Keratinocyte (primary cell): ENCODE measurements around the gene CHIT1.

ENCODE experiments used
- CTCF ChIP-seq, 3 experiments: IDR thresholded peaks in 1 of 3; conservative IDR thresholded peaks in 1 of 3; optimal IDR thresholded peaks in 1 of 3; 2 replicates in 2 of 3; 3 replicates in 1 of 3; pipeline versions ENCODE3 to v1.5.1; 2011; ENCODE audit warnings: low read length in 3 of 3, mild to moderate bottlenecking in 3 of 3, moderate library complexity in 2 of 3, control low read depth in 1 of 3, inconsistent platforms in 1 of 3; ENCODE audit not compliant: insufficient read depth in 2 of 3; ENCODE audit errors: extremely low read depth in 1 of 3
- EZH2 ChIP-seq: IDR thresholded peaks from one replicate; pipeline ENCODE4 v1.6.1; 2012; ENCODE audit warnings: inconsistent platforms, mild to moderate bottlenecking, low read length, moderate library complexity

- TF ChIP-seq CTCF (optimal IDR thresholded peaks at IDR 0.05 in 1 of 3, IDR thresholded peaks at IDR 0.05 in 1 of 3, conservative IDR thresholded peaks at IDR 0.05 in 1 of 3; ENCODE audit: extremely low read depth in 1 of 3, insufficient read depth in 2 of 3, low read length in 3 of 3) (no peak), EZH2 (no peak)
These were observed 9.1 kb upstream of the CHIT1 start for GRCh38 chr1:203238535-203238934.
